Natural killer cell (primary cell): ENCODE measurements around the gene PTPRN2. TPM values are rescaled to one million over a fixed set of nuclear protein-coding genes. Genes with fewer than 3 reads are reported as not detected.

Experiments
- ATAC-seq, 3 donors: fragments of 150-1000 bp in 2 of 3; fragments of 200-7000 bp in 1 of 3; cut with Tn5 transposase; 1 replicate in 1 of 3; 2 replicates in 2 of 3; pipeline ENCODE4 v1.10.0; 2021; ENCODE audit warnings: mild to moderate bottlenecking in 2 of 3, moderate library complexity in 2 of 3
- DNase-seq, 2 donors: peaks; one replicate each; pipeline versions ENCODE4 v3.0.0 to v3.0.0-alpha.2; 2013 to 2021; ENCODE audit warnings: mixed read lengths in 1 of 2
- H3K27ac ChIP-seq: one replicate; pipeline ENCODE4 v1.5.1; 2013; ENCODE audit warnings: mild to moderate bottlenecking, low read length
- H3K27me3 ChIP-seq: one replicate; pipeline ENCODE4 v1.6.1; 2013; ENCODE audit warnings: low read length; ENCODE audit not compliant: control insufficient read depth, insufficient read depth
- H3K36me3 ChIP-seq: one replicate; pipeline ENCODE4 v1.6.1; 2013; ENCODE audit warnings: low read length; ENCODE audit not compliant: control insufficient read depth, insufficient read depth
- H3K4me1 ChIP-seq: one replicate; pipeline ENCODE4 v1.6.1; 2013; ENCODE audit warnings: low read length; ENCODE audit not compliant: control insufficient read depth, insufficient read depth
- H3K4me3 ChIP-seq: one replicate; pipeline ENCODE4 v1.5.1; 2013; ENCODE audit warnings: low read length
- H3K9me3 ChIP-seq: one replicate; pipeline ENCODE4 v1.6.1; 2013; ENCODE audit warnings: low read length; ENCODE audit not compliant: control insufficient read depth, insufficient read depth
- H3K27ac Mint-ChIP-seq, 2 donors: one replicate each; pipeline ENCODE4 v1.8.0; 2022; ENCODE audit warnings: mild to moderate bottlenecking in 2 of 2, mixed read lengths in 2 of 2, moderate library complexity in 1 of 2
- H3K27me3 Mint-ChIP-seq, 2 donors: one replicate each; pipeline ENCODE4 v1.8.0; 2022; ENCODE audit warnings: low read depth in 2 of 2, mixed read lengths in 2 of 2
- H3K36me3 Mint-ChIP-seq: one replicate; pipeline ENCODE4 v1.8.0; 2022; ENCODE audit warnings: mixed read lengths
- H3K4me1 Mint-ChIP-seq, 2 donors: one replicate each; pipeline ENCODE4 v1.8.0; 2022; ENCODE audit warnings: mixed read lengths in 2 of 2
- H3K4me3 Mint-ChIP-seq: one replicate; pipeline ENCODE4 v1.8.0; 2022; ENCODE audit warnings: mild to moderate bottlenecking, moderate library complexity, mixed read lengths
- H3K9me3 Mint-ChIP-seq, 2 donors: one replicate each; pipeline ENCODE4 v1.8.0; 2022; ENCODE audit warnings: mixed read lengths in 2 of 2
- WGBS: methylation state at CpG from one replicate; pipeline ENCODE4 v1.1.7; 2013; ENCODE audit warnings: missing lambda C conversion rate; ENCODE audit not compliant: insufficient coverage; 5-methylcytosine and 5-hydroxymethylcytosine counted together
- intact Hi-C: fragments of 100-400 bp; cut with micrococcal nuclease; formaldehyde crosslinking; loops from one replicate; pipeline ENCODE4 v1.14.2; 2022
- total RNA-seq, 4 donors: library from RNA; stranded (reverse); fragments of 120-200 nt in 1 of 4; gene quantifications; one replicate each; pipeline versions ENCODE4 v1.2.3 to v1.2.4, GENCODE V29; 2013 to 2022
- TF ChIP-seq, protein P1 (sequence below): fragments of 200-600 bp; IDR thresholded peaks from one replicate; pipeline ENCODE4 v1.8.0; 2022; ENCODE audit warnings: antibody characterized with exemption

The PTPRN2 gene
- total RNA-seq, 3 donors from 2014 or later (not counting 1 experiment from before 2014, with no cell fraction given) = 1.3 to 2.5 (median 1.9) TPM

DNA sequence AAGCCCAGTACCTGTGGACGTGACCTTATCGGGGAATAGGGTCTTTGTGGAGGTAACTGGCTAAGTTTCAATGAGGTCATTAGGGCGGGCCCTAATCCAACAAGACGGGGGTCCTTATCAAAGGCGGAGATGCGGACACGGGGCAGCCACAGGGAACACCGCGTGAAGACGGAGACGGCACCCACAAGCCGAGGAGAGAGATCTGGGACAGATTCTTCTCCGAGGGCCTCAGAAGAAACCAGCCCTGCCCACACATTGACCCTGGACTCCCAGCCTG is 733.9 kb downstream of the PTPRN2 start:
- H3K27ac Mint-ChIP-seq = no peak overlapping the region
- no peaks in the 10 kb centered on the region for H3K27me3 Mint-ChIP-seq
- H3K36me3 ChIP-seq = no peaks in the 10 kb centered on the region
- DNase-seq = no peak
- H3K27ac ChIP-seq = no peak overlapping the region
- no peaks in the 10 kb centered on the region for H3K27me3 ChIP-seq
- no peak overlapping the region for H3K4me3 Mint-ChIP-seq
- intact Hi-C loops = no loop called here
- H3K9me3 ChIP-seq = no peaks in the 10 kb centered on the region
- H3K9me3 Mint-ChIP-seq = no peaks in the 10 kb centered on the region
- 93% methylated on average over 13 of the region's 13 CpGs for WGBS
- ATAC-seq = no peak
- H3K4me3 ChIP-seq = no peak overlapping the region
- TF ChIP-seq, protein P1, sequence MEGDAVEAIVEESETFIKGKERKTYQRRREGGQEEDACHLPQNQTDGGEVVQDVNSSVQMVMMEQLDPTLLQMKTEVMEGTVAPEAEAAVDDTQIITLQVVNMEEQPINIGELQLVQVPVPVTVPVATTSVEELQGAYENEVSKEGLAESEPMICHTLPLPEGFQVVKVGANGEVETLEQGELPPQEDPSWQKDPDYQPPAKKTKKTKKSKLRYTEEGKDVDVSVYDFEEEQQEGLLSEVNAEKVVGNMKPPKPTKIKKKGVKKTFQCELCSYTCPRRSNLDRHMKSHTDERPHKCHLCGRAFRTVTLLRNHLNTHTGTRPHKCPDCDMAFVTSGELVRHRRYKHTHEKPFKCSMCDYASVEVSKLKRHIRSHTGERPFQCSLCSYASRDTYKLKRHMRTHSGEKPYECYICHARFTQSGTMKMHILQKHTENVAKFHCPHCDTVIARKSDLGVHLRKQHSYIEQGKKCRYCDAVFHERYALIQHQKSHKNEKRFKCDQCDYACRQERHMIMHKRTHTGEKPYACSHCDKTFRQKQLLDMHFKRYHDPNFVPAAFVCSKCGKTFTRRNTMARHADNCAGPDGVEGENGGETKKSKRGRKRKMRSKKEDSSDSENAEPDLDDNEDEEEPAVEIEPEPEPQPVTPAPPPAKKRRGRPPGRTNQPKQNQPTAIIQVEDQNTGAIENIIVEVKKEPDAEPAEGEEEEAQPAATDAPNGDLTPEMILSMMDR = no peak
- peaks cover 9 to 11% of the 10 kb centered on the region in 2 donors for H3K4me1 Mint-ChIP-seq
- H3K36me3 Mint-ChIP-seq = no peaks in the 10 kb centered on the region
- peaks cover 27% of the 10 kb centered on the region for H3K4me1 ChIP-seq

DNA sequence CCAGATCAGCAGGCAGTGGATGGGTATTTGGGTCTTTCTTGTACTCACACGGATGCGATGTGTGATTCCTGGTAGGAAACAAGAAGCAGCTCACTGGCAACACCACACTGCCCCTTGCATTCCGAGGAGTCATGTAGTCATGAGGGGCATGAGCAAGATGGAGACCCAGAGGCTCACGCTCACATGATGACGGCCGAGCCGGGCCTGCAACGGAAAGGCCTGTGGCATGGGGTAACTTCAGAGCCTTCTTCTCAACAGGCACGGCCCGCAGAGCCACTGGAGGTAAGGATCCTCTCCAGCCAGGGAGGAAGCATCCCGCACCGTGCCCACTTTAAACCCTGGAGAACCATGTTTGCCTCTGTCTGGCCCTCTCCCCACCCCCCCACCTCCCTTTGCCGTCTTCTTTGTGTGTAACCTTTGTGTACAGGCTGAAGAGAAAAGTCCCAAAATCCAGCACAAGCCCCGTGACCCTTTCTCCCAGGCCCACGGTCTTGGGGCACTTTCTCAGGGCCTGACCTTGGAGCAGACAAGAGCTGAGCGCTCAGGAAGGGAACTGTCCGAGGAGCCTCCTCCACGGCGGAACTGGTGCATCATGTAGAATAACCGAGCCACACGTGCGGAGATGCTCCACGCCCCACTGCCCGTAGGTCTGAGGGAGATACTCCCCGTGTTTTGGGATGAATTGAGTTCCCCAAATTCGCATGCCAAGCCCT is 734.4 kb downstream of the PTPRN2 start:
- no peak overlapping the region for H3K27ac ChIP-seq
- Mint-ChIP-seq H3K27ac (no peak overlapping the region), H3K4me1 (peaks cover 9 to 11% of the 10 kb centered on the region in 2 donors), H3K4me3 (no peak overlapping the region), H3K9me3 (no peaks in the 10 kb centered on the region), H3K36me3 (no peaks in the 10 kb centered on the region), H3K27me3 (no peaks in the 10 kb centered on the region)
- no peaks in the 10 kb centered on the region for H3K9me3 ChIP-seq
- WGBS = 95% methylated on average over 25 of the region's 26 CpGs
- H3K4me3 ChIP-seq = no peak overlapping the region
- intact Hi-C loops = no loop called here
- no peaks in the 10 kb centered on the region for H3K36me3 ChIP-seq
- no peaks in the 10 kb centered on the region for H3K27me3 ChIP-seq
- no peak for ATAC-seq
- TF ChIP-seq, protein P1 = no peak
- H3K4me1 ChIP-seq = peaks cover 27% of the 10 kb centered on the region
- no peak for DNase-seq

DNA sequence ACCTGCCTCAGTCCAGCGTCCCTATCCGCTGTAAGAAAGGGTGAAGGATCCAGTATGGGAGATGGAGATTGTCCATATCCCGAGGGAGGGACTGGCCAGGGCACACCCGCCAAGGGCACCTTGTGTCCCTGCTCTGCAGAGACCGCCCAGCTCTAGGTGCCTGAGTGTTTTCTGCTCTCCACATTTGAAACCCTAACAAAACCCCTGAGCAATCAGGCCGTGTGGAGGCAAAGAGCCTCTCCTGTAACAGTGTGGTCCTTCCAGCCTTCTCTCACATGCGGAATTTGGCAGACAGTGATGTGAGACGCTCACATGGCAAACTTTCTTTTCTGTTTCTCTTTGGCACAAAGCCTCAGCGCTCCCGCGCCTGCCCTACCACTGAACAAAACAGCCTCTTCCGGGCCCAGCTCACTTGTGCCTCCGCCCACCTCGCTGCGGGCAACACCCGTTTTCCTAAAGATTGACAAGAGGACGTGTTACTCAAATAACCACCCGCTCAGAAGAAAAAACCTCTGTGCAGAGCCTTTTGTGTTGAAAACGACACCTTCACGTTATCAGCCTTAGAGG is 736.0 kb downstream of the PTPRN2 start:
- H3K4me1 Mint-ChIP-seq = peaks cover 9 to 11% of the 10 kb centered on the region in 2 donors
- no peaks in the 10 kb centered on the region for H3K9me3 Mint-ChIP-seq
- Histone ChIP-seq H3K36me3 (no peaks in the 10 kb centered on the region), H3K27ac (peak overlapping the region; percentile 24), H3K9me3 (no peaks in the 10 kb centered on the region), H3K27me3 (no peaks in the 10 kb centered on the region), H3K4me3 (no peak overlapping the region), H3K4me1 (peaks cover 27% of the 10 kb centered on the region)
- peak in 1 of 2 donors; percentile 83 for DNase-seq
- intact Hi-C loops = no loop called here
- peak overlapping the region; percentile 82 for H3K4me3 Mint-ChIP-seq
- H3K36me3 Mint-ChIP-seq = no peaks in the 10 kb centered on the region
- H3K27me3 Mint-ChIP-seq = no peaks in the 10 kb centered on the region
- peak overlapping the region; percentile 83 to 84 for H3K27ac Mint-ChIP-seq
- 20% methylated on average over 20 of the region's 20 CpGs for WGBS
- TF ChIP-seq, protein P1 = no peak
- ATAC-seq = peak; percentile 73 to 96 (median 76)
